ENCODE data around the gene ITCH. TPM values are rescaled to one million over a fixed set of nuclear protein-coding genes. Genes with fewer than 3 reads are reported as not detected.

The ITCH gene
- total RNA-seq, 1 donor from 2014 or later = 76.5 TPM

DNA sequence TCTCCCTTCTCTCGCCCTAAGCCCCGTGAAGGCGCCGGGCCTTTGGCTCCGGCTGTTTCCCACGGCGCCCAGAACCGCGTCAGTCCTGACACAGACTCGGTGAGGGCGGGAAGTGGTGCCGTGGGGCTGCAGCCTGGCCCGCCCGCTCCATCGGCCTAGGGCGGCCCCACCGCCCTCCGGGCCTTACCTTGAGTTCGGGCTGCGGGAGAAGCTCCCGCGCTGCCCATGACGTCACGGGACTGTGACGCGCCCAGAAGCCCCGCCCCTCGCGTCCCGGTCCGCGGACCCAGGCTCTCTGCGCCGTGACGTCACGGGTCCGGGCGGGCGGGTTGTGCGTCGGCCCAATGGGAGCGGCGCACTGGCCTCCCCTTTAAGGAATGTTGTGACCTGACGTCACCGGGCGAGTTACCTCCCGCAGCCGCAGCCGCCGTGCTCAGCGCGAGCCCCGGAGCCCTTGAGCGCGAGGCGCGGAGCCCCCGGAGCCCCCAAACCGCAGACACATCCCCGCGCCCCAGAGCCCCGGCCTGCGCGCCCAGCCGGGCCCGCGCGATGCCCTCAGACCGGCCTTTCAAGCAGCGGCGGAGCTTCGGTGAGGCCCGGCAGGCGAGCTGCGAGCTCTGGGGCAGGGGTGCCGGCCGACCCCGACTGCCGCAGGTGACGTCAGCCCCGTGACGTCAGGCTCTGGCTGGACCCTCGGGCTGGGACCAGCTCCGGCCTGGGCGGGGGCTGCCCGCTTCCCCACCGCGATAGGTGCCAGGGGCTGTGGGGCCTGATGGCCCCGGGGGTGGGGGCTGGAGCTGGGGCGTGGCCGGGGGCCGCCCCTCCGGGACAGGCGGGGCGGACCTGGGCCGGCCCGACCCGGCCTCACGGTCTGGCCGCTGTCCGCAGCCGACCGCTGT lies 195.5 kb downstream of the ITCH start, which contains the start of gene MAP1LC3A:
Gene MAP1LC3A, plus strand, starts transcription at position 399 of the 899 bp plus-strand sequence. Its CDS starts 151 bp downstream, at position 550.
- DNase-seq = peak; percentile 97

DNA sequence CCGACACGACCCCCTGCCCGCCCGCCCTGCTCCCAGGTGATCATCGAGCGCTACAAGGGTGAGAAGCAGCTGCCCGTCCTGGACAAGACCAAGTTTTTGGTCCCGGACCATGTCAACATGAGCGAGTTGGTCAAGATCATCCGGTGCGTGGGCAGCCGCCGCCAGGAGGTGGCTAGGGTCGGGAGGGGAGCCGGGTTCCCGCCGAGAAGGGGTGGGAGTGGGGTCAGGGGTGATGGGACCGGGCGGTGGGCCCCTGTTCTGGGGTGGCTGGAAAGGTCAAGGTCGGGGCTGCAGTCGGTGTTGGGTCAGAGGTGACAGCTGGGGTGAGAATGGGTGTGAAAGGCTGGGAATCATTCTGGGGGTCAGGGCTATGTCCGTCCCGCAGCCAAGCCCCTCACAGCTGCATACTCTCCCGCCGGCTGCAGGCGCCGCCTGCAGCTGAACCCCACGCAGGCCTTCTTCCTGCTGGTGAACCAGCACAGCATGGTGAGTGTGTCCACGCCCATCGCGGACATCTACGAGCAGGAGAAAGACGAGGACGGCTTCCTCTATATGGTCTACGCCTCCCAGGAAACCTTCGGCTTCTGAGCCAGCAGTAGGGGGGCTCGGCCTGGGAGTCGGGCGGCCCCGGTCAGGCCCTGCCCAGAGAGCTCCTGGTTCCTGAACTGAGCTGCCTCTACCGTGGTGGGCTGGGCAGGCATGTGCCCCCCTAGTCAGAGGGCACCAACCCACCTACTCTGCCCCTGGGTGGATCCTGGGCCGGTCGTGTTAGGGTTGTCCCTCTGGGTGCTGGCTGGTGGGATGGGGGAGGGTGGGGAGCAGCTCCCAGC lies 196.5 kb downstream of the ITCH start:
- peak; percentile 20 for DNase-seq

DNA sequence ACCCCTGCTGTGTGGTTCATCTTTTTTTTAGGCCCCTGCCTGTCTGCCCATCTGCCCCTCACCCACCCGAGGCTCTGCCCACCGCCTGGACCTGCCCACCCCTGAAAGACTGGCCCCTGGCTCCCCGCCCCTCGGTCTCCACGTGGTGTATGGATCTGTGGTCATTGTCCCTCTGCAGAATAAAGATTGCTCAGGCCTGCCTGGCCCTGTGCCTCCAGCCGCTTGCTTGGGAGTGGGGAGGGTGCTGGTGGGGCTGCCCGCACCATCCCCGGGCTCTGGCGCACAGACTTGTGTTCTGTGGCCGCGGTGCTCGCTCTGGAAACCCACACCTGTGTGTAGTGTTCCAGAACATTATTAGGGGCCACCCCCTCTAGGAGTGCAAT lies 197.1 kb downstream of the ITCH start:
- DNase-seq = no peak

DNA sequence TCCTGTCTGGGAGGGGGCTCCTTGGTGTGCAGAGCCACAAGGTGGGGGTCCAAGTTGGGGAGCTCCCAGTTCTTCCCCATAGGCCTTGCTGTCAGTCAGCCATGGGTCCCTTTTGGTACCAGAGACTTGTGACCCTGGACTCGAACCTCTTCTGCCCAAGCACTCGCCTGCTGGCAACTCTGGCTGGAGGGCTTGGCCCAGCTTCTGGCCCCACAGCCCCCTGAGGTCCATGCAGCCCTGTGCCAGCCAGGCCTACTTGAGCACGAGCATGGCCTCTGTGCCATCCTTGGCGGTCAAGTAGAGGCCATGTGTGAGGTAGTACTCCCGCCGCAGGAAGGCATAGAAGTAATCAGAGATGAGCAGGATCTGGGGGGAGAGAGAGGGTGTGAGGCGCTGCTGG lies 197.5 kb downstream of the ITCH start:
- DNase-seq = no peak

Small RNAs within 50 kb of the gene (small RNA-seq; reads per million reads assigned to genes)
- gene AL356299.1 (ENCODE audit: low replicate concordance) (not detected), gene MIR644A (ENCODE audit: low replicate concordance) (not detected), gene RF00019 (ENCODE audit: low replicate concordance) (not detected)

Other genes starting within 250 kb of the ITCH start
- gene ASIP, start 121.8 kb upstream of the ITCH start, total RNA-seq = not detected
- gene AHCY, start 59.9 kb upstream of the ITCH start, total RNA-seq = 73.4 TPM
- gene DYNLRB1, start 153.1 kb downstream of the ITCH start, total RNA-seq = 18.8 TPM
- 23.8 TPM for gene MAP1LC3A, start 195.4 kb downstream of the ITCH start, total RNA-seq